Spleen (tissue), 7 donors: ENCODE data around the gene GHRHR.

ENCODE experiments used
- CTCF ChIP-seq, 11 experiments: fragments of 200-600 bp in 7 of 11; fragments of 450-650 bp in 4 of 11; sonication (generic) in 4 of 11; IDR thresholded peaks in 8 of 11; conservative IDR thresholded peaks in 3 of 11; 1 replicate in 7 of 11; 2 replicates in 4 of 11; pipeline versions ENCODE4 v1.4.0 to v1.8.0; 2016 to 2021; ENCODE audit warnings: antibody characterized with exemption in 11 of 11, inconsistent platforms in 4 of 11, mild to moderate bottlenecking in 1 of 11
- POLR2A ChIP-seq, 3 donors: fragments of 450-650 bp; IDR thresholded peaks; one replicate each; pipeline ENCODE4 v1.5.1; 2017; ENCODE audit warnings: antibody characterized with exemption in 3 of 3, mild to moderate bottlenecking in 1 of 3
- POLR2AphosphoS5 ChIP-seq, 3 donors: sonication (generic); formaldehyde crosslinking; IDR thresholded peaks; one replicate each; pipeline ENCODE4 v1.5.1; 2017; ENCODE audit warnings: antibody characterized with exemption in 3 of 3
- donor health status: DM: no; HTN: no; CAD: no; lungs with moderate emphysema.
- donor health status: DM: no; HTN: no; CAD: no.
- donor health status: DM: no; HTN: no; CAD: no.

- TF ChIP-seq CTCF (IDR thresholded peaks at IDR 0.05 in 8 of 11, conservative IDR thresholded peaks at IDR 0.05 in 3 of 11) (no peak), POLR2A (IDR thresholded peaks at IDR 0.05) (no peak), POLR2AphosphoS5 (IDR thresholded peaks at IDR 0.05) (no peak)
These were observed 15.3 kb downstream of the GHRHR start for GRCh38 chr7:30979027-30979426.
